Stimulated activated CD8-positive, alpha-beta memory T cell treated with anti-CD3 and anti-CD28 coated beads, Interleukin-12 subunit alpha, Interleukin-12 subunit beta, amount 100 ng/mL, for 24 hours (primary cell): ENCODE data around the gene BAG1.

Experiments
- DNase-seq: peaks from one replicate; pipeline ENCODE4 v3.0.0-alpha.2; 2020; ENCODE audit errors: extremely low read depth

Gene BAG1

GRCh38 chr9:33264473-33265177 is at the start of gene BAG1, which contains the start of gene CHMP5:
TSS of gene BAG1 (minus strand) at chr9:33264708.
TSS of gene CHMP5 (plus strand) at chr9:33265049. CDS start at chr9:33265079, 30 bp downstream.
- DNase-seq, result peak; percentile 99

- no peak for DNase-seq
Observed at GRCh38 chr9:33311953-33312352, 47.4 kb upstream of the BAG1 start.

GRCh38 chr9:33310748-33311147 is 46.2 kb upstream of the BAG1 start:
- no peak for DNase-seq

GRCh38 chr9:33309903-33310302 is 45.4 kb upstream of the BAG1 start:
- DNase-seq, result no peak

GRCh38 chr9:33307067-33307466 is 42.6 kb upstream of the BAG1 start:
- DNase-seq, result no peak

GRCh38 chr9:33306037-33306436 is 41.5 kb upstream of the BAG1 start:
- no peak for DNase-seq

- no peak for DNase-seq
Observed at GRCh38 chr9:33304362-33304761, 39.9 kb upstream of the BAG1 start.

GRCh38 chr9:33300546-33300945 is 36.0 kb upstream of the BAG1 start:
- no peak for DNase-seq

- DNase-seq, result no peak
Observed at GRCh38 chr9:33297432-33297831, 32.9 kb upstream of the BAG1 start.

- DNase-seq, result no peak
Observed at GRCh38 chr9:33295571-33295970, 31.1 kb upstream of the BAG1 start.

- no peak for DNase-seq
Observed at GRCh38 chr9:33294670-33295432, 30.3 kb upstream of the BAG1 start.

GRCh38 chr9:33293782-33294181 is 29.3 kb upstream of the BAG1 start:
- DNase-seq, result no peak

GRCh38 chr9:33291901-33292300 is 27.4 kb upstream of the BAG1 start:
- DNase-seq, result no peak

- DNase-seq, result no peak
Observed at GRCh38 chr9:33291031-33291397, 26.5 kb upstream of the BAG1 start.

- DNase-seq, result peak; percentile 95
Observed at GRCh38 chr9:33290247-33291030, 25.9 kb upstream of the BAG1 start, which contains the start of gene NFX1. TSS of gene NFX1 (plus strand) at chr9:33290516. CDS start at chr9:33290573, 57 bp downstream.

- no peak for DNase-seq
Observed at GRCh38 chr9:33289936-33290246, 25.4 kb upstream of the BAG1 start.

- no peak for DNase-seq
Observed at GRCh38 chr9:33289496-33289895, 25.0 kb upstream of the BAG1 start.

- DNase-seq, result no peak
Observed at GRCh38 chr9:33288828-33289483, 24.4 kb upstream of the BAG1 start.

- no peak for DNase-seq
Observed at GRCh38 chr9:33288235-33288634, 23.7 kb upstream of the BAG1 start.

GRCh38 chr9:33287087-33287490 is 22.6 kb upstream of the BAG1 start:
- DNase-seq, result no peak

- DNase-seq, result no peak
Observed at GRCh38 chr9:33285502-33285901, 21.0 kb upstream of the BAG1 start.

- DNase-seq, result no peak
Observed at GRCh38 chr9:33277484-33277883, 13.0 kb upstream of the BAG1 start.
